ENCODE data around the gene ADAMTSL1. TPM values are rescaled to one million over a fixed set of nuclear protein-coding genes. Genes with fewer than 3 reads are reported as not detected.

ADAMTSL1 gene
- total RNA-seq, 1 experiment from 2014 or later: 0.94 TPM

- peaks cover 4% of the 10 kb centered on the region; the same call in 1 of the 2 replicates for H3K36me3 Mint-ChIP-seq
- ChIA-PET POLR2A (no interaction called here), CTCF (no interaction called here)
- H3K4me1 Mint-ChIP-seq: peaks cover 50% of the 10 kb centered on the region
- no peak for TF ChIP-seq ELF4 (CRISPR knock-in tag; IDR thresholded peaks at IDR 0.05; ENCODE audit: low read depth)
- no peak for TF ChIP-seq E2F5 (CRISPR knock-in tag; IDR thresholded peaks at IDR 0.05)
- no peak for TF ChIP-seq ZNF512 (CRISPR knock-in tag; IDR thresholded peaks at IDR 0.05; ENCODE audit: borderline replicate concordance)
- TF ChIP-seq ARID4B (CRISPR knock-in tag; IDR thresholded peaks at IDR 0.05; ENCODE audit: borderline replicate concordance): no peak
- TF ChIP-seq PRDM15 (CRISPR knock-in tag; IDR thresholded peaks at IDR 0.05): no peak
- TF ChIP-seq ESRRA (CRISPR knock-in tag; IDR thresholded peaks at IDR 0.05; ENCODE audit: borderline replicate concordance): no peak
- no peak for TF ChIP-seq TEAD1 (CRISPR knock-in tag; IDR thresholded peaks at IDR 0.05)
- no peak for TF ChIP-seq NR2C2 (CRISPR knock-in tag; IDR thresholded peaks at IDR 0.05)
- TF ChIP-seq CBFB (CRISPR knock-in tag; IDR thresholded peaks at IDR 0.05; ENCODE audit: low read depth): no peak
- TF ChIP-seq GRHL2 (CRISPR knock-in tag; IDR thresholded peaks at IDR 0.05; ENCODE audit: insufficient replicate concordance, severe bottlenecking): no peak
- TF ChIP-seq ETV6 (CRISPR knock-in tag; IDR thresholded peaks at IDR 0.05): no peak
- TF ChIP-seq E2F4 (CRISPR knock-in tag; IDR thresholded peaks at IDR 0.05; ENCODE audit: borderline replicate concordance, low read depth): no peak
- no peak for TF ChIP-seq IRF1 (CRISPR knock-in tag; IDR thresholded peaks at IDR 0.05)
- TF ChIP-seq NFATC4 (CRISPR knock-in tag; IDR thresholded peaks at IDR 0.05): no peak
- no peak for TF ChIP-seq IRF2 (CRISPR knock-in tag; IDR thresholded peaks at IDR 0.05; ENCODE audit: borderline replicate concordance, low read depth)
- TF ChIP-seq ATF1 (CRISPR knock-in tag; IDR thresholded peaks at IDR 0.05): no peak
- TF ChIP-seq ZNF121 (CRISPR knock-in tag; IDR thresholded peaks at IDR 0.05): no peak
- TF ChIP-seq ZMAT4 (CRISPR knock-in tag; IDR thresholded peaks at IDR 0.05): no peak
- TF ChIP-seq TCF7 (CRISPR knock-in tag; IDR thresholded peaks at IDR 0.05; ENCODE audit: low read depth): no peak
- DNase-seq (ENCODE audit: low spot score) (no peak), ATAC-seq (no peak)
- H3K27ac Mint-ChIP-seq: no peak overlapping the region; the same call in 1 of the 2 replicates
- H3K4me3 Mint-ChIP-seq: peak overlapping the region; percentile 60; the same call in 1 of the 2 replicates
- peaks cover 6% of the 10 kb centered on the region for H3K9me3 Mint-ChIP-seq
- H3K27me3 Mint-ChIP-seq (ENCODE audit: low read depth): no peaks in the 10 kb centered on the region
These were observed 830 bp downstream of the ADAMTSL1 start for GRCh38 chr9:18474783-18475182.
